ENCODE results near the gene KCNIP4.

GRCh38 chr4:21454201-21454600 is 494.4 kb downstream of the KCNIP4 start:
- TF ChIP-seq CTCF (IDR thresholded peaks at IDR 0.05): no peak
- TF ChIP-seq EP300 (IDR thresholded peaks at IDR 0.05): no peak
- TF ChIP-seq POLR2A (IDR thresholded peaks at IDR 0.05; ENCODE audit: low read depth): no peak
- TF ChIP-seq POLR2AphosphoS5 (IDR thresholded peaks at IDR 0.05): no peak

All from esophagus muscularis mucosa (tissue), 4 donors.